ENCODE measurements around the gene ADD2.

Gene ADD2

GRCh38 chr2:70777450-70777849 is 9.4 kb upstream of the ADD2 start:
- TF ChIP-seq EZH2phosphoT487 (IDR thresholded peaks at IDR 0.05; ENCODE audit: borderline replicate concordance, low read length) (no peak), CTCF (IDR thresholded peaks at IDR 0.05; ENCODE audit: low read depth, low read length, poor library complexity, severe bottlenecking) (no peak)
- Histone ChIP-seq H3F3A (ENCODE audit: control insufficient read depth, insufficient read depth) (no peaks in the 10 kb centered on the region), H3K9me2 (replicated peaks; ENCODE audit: control insufficient read depth, low read length) (no peaks in the 10 kb centered on the region), H3K9me3 (ENCODE audit: control insufficient read depth, insufficient read depth, low read length) (no peaks in the 10 kb centered on the region), H3K4me1 (ENCODE audit: control insufficient read depth, low read length) (no peaks in the 10 kb centered on the region), H3K4me3 (ENCODE audit: low read length) (no peak overlapping the region), H3K36me3 (ENCODE audit: control insufficient read depth, low read length) (no peaks in the 10 kb centered on the region), H3K79me2 (ENCODE audit: control insufficient read depth, low read length) (no peaks in the 10 kb centered on the region), H3K4me2 (ENCODE audit: low read length) (no peak overlapping the region), H4K20me1 (ENCODE audit: control insufficient read depth, insufficient read depth, low read depth, low read length) (no peaks in the 10 kb centered on the region), H3K27me3 (ENCODE audit: control insufficient read depth, low read length) (peaks cover 8% of the 10 kb centered on the region), H3K27ac (ENCODE audit: low read depth, low read length) (no peak overlapping the region)

GRCh38 chr2:70776266-70776665 is 8.3 kb upstream of the ADD2 start:
- H3K4me1 ChIP-seq (ENCODE audit: control insufficient read depth, low read length), result no peaks in the 10 kb centered on the region
- H3K36me3 ChIP-seq (ENCODE audit: control insufficient read depth, low read length), result no peaks in the 10 kb centered on the region
- H3K4me3 ChIP-seq (ENCODE audit: low read length), result no peak overlapping the region
- no peaks in the 10 kb centered on the region for H3K79me2 ChIP-seq (ENCODE audit: control insufficient read depth, low read length)
- H3K4me2 ChIP-seq (ENCODE audit: low read length), result no peak overlapping the region
- no peaks in the 10 kb centered on the region for H4K20me1 ChIP-seq (ENCODE audit: control insufficient read depth, insufficient read depth, low read depth, low read length)
- no peak overlapping the region for H3K27ac ChIP-seq (ENCODE audit: low read depth, low read length)
- no peaks in the 10 kb centered on the region for H3F3A ChIP-seq (ENCODE audit: control insufficient read depth, insufficient read depth)
- TF ChIP-seq CTCF (IDR thresholded peaks at IDR 0.05; ENCODE audit: low read depth, low read length, poor library complexity, severe bottlenecking) (no peak), EZH2phosphoT487 (IDR thresholded peaks at IDR 0.05; ENCODE audit: borderline replicate concordance, low read length) (no peak)
- no peaks in the 10 kb centered on the region for H3K9me3 ChIP-seq (ENCODE audit: control insufficient read depth, insufficient read depth, low read length)
- no peaks in the 10 kb centered on the region for H3K9me2 ChIP-seq (replicated peaks; ENCODE audit: control insufficient read depth, low read length)
- H3K27me3 ChIP-seq (ENCODE audit: control insufficient read depth, low read length), result peaks cover 14% of the 10 kb centered on the region

- H3K4me2 ChIP-seq (ENCODE audit: low read length), result no peak overlapping the region
- no peaks in the 10 kb centered on the region for H3K4me1 ChIP-seq (ENCODE audit: control insufficient read depth, low read length)
- H3K9me3 ChIP-seq (ENCODE audit: control insufficient read depth, insufficient read depth, low read length), result no peaks in the 10 kb centered on the region
- no peak overlapping the region for H3K27ac ChIP-seq (ENCODE audit: low read depth, low read length)
- H3K79me2 ChIP-seq (ENCODE audit: control insufficient read depth, low read length), result no peaks in the 10 kb centered on the region
- no peak overlapping the region for H3K4me3 ChIP-seq (ENCODE audit: low read length)
- no peaks in the 10 kb centered on the region for H3F3A ChIP-seq (ENCODE audit: control insufficient read depth, insufficient read depth)
- no peaks in the 10 kb centered on the region for H3K9me2 ChIP-seq (replicated peaks; ENCODE audit: control insufficient read depth, low read length)
- H4K20me1 ChIP-seq (ENCODE audit: control insufficient read depth, insufficient read depth, low read depth, low read length), result no peaks in the 10 kb centered on the region
- H3K36me3 ChIP-seq (ENCODE audit: control insufficient read depth, low read length), result no peaks in the 10 kb centered on the region
- TF ChIP-seq CTCF (IDR thresholded peaks at IDR 0.05; ENCODE audit: low read depth, low read length, poor library complexity, severe bottlenecking) (no peak), EZH2phosphoT487 (IDR thresholded peaks at IDR 0.05; ENCODE audit: borderline replicate concordance, low read length) (no peak)
- peaks cover 18% of the 10 kb centered on the region for H3K27me3 ChIP-seq (ENCODE audit: control insufficient read depth, low read length)
Measured at GRCh38 chr2:70775141-70775540, 7.1 kb upstream of the ADD2 start.

All from DOHH2 (cell line).